GM10266 (cell line): Measurements from ENCODE around the gene AGPAT4.

ENCODE experiments used
- DNase-seq: peaks from one replicate; pipeline ENCODE4 v3.0.0; 2012; ENCODE audit errors: extremely low spot score
- CTCF ChIP-seq: IDR thresholded peaks from 2 replicates; pipeline ENCODE4 v1.5.1; 2012; ENCODE audit warnings: mild to moderate bottlenecking, low read depth; ENCODE audit not compliant: control insufficient read depth, insufficient read depth; ENCODE audit errors: missing control alignments

The AGPAT4 gene

GRCh38 chr6:161151059-161151645, 122.7 kb downstream of the AGPAT4 start:
- no peak for DNase-seq
- no peak for TF ChIP-seq CTCF

GRCh38 chr6:161150566-161150965, 123.3 kb downstream of the AGPAT4 start:
- TF ChIP-seq CTCF = no peak
- DNase-seq = no peak

- no peak for DNase-seq
- no peak for TF ChIP-seq CTCF
Observed at GRCh38 chr6:161150136-161150535, 123.7 kb downstream of the AGPAT4 start.

- no peak for TF ChIP-seq CTCF
- no peak for DNase-seq
Observed at GRCh38 chr6:161143663-161144430, 130.0 kb downstream of the AGPAT4 start.

GRCh38 chr6:161142957-161143296, 130.9 kb downstream of the AGPAT4 start:
- DNase-seq = no peak
- no peak for TF ChIP-seq CTCF

- TF ChIP-seq CTCF = no peak
- DNase-seq = no peak
Observed at GRCh38 chr6:161141173-161141572, 132.7 kb downstream of the AGPAT4 start.

- no peak for DNase-seq
- no peak for TF ChIP-seq CTCF
Observed at GRCh38 chr6:161140554-161140875, 133.3 kb downstream of the AGPAT4 start.
